Activated CD8-positive, alpha-beta memory T cell treated with anti-CD3 and anti-CD28 coated beads for 1 hour (primary cell): ENCODE measurements around the gene IFIT3.
"Not testable (repeated sequence)": the region's sequence is repeated elsewhere in the genome, so short reads cannot be mapped to it uniquely, and the experiment has no call there.

Experiments
- DNase-seq, 2 donors: peaks; one replicate each; pipeline ENCODE4 v3.0.0-alpha.2; 2020; ENCODE audit warnings: low read depth in 1 of 2; ENCODE audit errors: extremely low read depth in 1 of 2

Gene IFIT3

DNA sequence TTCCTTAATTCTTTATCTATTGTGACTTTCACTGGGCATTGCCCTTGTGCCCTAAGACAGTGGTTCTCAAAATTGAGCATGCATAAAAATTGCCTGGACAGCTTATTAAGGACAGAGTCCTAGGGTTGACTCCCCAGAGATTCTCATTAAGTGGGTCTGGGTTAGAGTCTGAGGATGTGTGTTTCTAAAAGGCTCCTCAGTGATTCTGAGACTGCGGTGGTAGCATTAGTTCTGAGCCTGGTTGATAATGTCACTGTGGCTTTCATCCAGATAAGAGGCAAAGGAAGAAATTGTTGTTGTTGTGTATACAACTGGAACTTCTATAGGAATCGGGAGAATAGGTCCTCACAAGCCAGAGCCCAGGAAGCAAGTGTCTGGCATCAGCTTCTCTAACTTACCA, 24.6 kb upstream of the IFIT3 start:
- DNase-seq: no peak

DNA sequence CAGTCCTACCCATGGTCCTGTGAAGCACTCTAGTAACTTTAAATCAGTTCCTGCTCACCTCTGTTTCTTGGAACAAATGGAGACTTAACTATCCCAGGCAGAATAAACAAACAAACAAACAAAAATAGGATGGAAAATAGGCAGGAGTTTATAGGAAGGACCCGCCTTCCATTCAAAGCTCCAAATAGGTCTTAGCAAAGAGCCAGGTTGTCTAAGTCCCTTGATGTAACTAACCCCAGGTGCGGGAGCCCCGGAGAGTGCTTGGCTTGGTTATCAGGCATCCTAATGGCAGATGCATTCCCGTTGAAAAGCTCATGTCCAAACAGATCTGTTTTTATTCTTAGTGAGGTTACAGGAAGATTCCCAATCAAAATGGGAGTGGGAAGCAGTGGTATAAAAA, 23.8 kb upstream of the IFIT3 start:
- DNase-seq: no peak

DNA sequence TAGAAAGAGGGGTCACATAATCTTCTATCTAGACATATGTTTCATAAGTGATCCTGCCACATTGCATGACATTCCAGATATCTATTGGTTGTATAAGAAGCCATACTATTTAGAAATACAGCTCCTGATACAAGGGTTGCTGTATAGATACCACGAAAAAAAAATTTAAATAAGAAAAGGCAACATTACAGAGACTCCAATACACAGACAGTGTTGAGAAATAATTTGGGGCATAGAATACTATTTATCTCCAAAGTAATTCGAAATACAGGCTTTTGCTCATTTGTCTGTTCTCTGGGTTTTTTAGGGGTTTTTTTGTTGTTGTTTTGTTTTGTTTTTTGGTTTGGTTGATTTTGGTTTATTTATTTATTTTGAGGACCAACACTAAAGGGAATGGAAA, 23.4 kb upstream of the IFIT3 start:
- no peak for DNase-seq

DNA sequence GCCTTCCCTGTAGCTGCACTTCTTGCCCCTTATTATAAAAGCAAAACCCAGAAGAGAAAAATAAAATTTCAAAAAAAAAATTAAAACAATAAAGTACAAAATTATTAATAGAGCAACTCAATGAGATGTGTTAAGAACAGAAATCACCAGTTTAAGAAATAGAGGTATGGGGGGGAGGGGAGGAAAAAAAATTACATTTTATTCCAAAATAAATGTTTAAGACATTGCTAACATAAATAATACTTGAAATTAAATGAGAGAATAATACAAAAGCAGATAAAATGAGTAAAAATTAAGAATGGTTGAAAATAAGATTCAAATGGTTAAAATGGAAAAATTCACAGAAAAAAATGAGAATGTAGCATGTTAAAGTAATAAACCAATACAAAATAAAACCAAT, 22.9 kb upstream of the IFIT3 start:
- no peak for DNase-seq

DNA sequence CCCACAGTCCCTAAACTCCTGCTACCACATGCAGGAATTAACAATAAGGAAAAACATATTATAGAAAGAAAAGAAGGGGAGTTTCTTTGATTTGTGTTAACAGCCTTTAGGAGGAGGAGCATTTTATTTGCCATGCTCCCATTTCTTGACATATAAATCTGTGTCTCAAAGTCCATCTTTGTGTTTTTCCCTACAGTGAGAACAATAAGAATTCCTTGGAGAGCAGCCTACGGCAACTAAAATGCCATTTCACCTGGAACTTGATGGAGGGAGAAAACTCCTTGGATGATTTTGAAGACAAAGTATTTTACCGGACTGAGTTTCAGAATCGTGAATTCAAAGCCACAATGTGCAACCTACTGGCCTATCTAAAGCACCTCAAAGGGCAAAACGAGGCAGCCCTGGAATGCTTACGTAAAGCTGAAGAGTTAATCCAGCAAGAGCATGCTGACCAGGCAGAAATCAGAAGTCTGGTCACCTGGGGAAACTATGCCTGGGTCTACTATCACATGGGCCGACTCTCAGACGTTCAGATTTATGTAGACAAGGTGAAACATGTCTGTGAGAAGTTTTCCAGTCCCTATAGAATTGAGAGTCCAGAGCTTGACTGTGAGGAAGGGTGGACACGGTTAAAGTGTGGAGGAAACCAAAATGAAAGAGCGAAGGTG, 21.9 kb upstream of the IFIT3 start:
- DNase-seq: no peak

DNA sequence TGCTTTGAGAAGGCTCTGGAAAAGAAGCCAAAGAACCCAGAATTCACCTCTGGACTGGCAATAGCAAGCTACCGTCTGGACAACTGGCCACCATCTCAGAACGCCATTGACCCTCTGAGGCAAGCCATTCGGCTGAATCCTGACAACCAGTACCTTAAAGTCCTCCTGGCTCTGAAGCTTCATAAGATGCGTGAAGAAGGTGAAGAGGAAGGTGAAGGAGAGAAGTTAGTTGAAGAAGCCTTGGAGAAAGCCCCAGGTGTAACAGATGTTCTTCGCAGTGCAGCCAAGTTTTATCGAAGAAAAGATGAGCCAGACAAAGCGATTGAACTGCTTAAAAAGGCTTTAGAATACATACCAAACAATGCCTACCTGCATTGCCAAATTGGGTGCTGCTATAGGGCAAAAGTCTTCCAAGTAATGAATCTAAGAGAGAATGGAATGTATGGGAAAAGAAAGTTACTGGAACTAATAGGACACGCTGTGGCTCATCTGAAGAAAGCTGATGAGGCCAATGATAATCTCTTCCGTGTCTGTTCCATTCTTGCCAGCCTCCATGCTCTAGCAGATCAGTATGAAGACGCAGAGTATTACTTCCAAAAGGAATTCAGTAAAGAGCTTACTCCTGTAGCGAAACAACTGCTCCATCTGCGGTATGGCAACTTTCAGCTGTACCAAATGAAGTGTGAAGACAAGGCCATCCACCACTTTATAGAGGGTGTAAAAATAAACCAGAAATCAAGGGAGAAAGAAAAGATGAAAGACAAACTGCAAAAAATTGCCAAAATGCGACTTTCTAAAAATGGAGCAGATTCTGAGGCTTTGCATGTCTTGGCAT, 21.1 kb upstream of the IFIT3 start:
- no peak for DNase-seq

DNA sequence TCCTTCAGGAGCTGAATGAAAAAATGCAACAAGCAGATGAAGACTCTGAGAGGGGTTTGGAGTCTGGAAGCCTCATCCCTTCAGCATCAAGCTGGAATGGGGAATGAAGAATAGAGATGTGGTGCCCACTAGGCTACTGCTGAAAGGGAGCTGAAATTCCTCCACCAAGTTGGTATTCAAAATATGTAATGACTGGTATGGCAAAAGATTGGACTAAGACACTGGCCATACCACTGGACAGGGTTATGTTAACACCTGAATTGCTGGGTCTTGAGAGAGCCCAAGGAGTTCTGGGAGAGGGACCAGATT, 20.6 kb upstream of the IFIT3 start:
- DNase-seq: no peak

DNA sequence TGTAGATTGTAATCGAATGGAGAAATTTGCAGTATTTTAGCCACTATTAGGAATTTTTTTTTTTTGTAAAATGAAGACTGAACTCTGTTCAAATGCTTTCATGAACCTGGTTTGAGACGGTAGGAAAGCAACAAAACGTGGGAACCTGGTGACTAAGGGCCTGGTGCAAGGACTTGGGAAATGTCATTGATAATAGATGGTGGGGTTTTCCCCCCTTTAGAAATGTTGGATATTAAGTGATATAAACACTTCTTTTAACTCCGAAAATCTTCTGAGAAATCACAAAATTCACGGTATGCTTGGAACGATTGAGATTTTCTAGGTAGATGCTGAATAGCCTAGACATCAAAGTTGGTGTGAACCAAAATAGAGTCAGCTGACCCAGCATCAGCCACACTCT, 19.5 kb upstream of the IFIT3 start:
- no peak for DNase-seq

DNA sequence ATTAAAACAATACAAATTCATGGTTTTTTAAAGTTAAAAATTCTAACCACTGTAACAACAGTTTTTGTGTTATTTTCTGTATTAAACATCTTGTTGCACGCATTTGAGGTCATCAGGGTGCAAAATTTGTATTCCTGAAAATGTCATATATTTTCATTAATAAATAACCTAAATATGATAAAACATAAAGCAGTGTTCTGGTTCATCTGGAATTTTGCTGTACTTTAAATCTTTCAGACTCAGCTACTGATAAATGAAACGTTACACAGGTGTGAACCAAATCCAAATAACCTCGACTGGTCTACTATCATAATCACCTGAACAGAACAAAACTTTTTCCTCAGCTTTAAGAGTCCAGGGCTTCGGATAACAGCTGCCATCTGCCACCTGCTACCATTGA, 19.1 kb upstream of the IFIT3 start:
- DNase-seq: no peak

DNA sequence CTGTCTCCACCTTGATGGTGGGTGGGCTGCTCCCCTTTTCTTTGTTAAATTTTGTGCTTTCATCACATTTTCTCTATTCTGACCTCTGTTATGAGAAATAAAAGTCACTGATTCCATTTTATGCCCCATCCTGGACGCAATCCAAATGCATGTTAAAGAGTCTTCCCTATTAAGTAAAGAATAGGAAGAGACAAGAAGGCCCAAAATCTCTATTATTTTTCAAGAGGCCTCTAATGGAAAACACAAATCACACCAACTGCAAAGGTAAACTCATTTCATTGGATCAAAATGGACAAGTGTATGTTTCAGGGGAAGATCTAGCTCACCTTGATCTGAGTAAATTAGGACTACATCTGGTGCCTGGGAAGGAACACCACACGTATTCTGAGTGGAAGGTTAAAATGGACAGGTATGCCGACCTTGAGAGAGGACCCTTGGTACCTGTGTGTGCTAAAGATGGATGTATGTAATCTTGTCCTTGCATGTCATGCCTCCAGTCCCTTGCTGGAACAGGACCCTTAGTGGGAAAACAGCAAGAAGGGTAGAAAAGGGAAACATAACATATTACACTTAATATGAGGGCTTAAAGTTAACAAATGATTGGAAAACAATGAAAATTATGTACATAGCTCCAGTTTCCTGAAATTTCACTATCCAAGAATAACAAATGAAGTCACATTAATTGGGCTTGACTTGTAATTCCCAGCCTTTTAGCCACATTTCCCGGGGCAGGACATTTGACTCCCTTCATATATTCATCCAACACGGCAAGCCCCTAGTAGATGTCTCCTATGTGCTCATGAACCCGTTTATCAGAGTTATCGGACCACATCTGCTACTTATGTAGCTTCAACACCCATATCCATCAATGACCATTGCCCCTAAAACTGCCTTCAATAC, 18.4 kb upstream of the IFIT3 start:
- no peak for DNase-seq

DNA sequence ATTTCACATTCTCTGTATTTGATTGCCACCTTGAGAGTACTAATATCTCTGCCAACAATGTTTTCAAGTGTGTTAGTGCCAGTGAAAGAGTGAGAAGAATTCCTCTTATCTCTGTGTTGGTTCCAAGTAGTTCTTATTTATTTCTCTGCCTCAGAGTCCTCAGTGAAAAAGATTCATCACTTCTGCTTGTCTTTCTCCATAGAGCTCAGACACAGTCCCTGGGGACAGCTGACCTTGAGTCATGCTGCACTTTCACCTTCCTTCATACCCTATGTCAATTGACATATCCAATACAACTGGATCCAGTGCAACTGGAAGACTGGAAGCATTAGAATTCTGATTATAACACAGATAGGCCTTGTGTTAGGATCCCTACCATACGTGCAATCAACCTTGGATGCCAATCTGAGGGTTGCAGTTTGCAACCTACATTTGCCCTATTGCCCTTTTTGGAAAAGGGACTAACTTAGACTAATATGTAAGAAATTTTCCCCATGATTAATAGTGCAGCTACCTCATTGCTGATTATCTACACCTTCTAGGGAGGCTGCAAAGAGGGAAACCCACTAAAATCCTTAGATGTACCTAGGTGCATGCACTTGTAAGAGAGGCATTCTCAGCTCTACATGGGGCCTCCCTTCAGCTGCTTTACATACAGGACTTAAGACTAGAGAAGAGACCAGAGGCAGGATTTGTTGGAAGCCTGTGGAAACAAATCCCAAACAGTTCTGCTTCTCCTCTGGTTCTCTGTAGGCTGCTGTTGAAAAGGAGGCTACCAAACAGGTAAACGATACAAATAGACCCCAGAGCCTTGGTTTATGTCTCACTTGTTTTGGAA, 17.5 kb upstream of the IFIT3 start:
- DNase-seq: no peak

DNA sequence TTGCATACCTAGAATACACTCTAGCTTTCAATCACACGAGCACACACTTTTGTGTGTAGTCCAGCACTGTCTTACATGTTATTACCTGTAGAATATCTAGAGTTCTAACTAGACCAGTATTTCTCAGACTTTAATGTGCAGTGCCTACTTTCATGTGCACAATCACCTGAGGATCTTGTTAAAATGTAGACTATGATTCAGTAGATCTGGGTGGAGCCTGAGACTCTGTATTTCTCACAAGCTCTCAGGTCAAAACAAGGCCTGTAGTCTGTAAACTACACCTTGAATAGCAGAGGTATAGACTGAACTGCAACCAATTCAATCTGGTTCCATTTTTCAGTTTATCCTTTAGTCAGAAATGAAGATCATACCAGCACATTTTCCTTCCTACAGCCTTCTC, 14.8 kb upstream of the IFIT3 start:
- DNase-seq: no peak

DNA sequence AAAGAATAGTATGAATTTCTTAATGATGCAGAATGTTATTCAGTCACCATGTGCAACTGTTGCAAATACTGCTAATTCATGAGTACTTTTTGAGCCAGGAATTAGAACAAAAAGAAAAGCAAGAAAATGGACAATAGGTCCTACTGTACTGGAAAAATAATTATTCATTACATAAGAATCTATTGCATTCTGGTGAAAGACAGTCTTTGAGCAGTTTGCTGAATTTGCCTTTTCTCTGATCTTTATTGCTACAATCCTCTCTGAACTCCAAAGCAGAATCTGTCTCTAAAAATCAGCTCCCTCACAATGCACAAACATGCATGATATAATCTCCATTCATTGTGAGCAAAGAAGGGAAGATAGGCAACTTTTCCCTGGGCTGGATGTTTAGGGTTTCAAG, 13.1 kb upstream of the IFIT3 start:
- DNase-seq: no peak

DNA sequence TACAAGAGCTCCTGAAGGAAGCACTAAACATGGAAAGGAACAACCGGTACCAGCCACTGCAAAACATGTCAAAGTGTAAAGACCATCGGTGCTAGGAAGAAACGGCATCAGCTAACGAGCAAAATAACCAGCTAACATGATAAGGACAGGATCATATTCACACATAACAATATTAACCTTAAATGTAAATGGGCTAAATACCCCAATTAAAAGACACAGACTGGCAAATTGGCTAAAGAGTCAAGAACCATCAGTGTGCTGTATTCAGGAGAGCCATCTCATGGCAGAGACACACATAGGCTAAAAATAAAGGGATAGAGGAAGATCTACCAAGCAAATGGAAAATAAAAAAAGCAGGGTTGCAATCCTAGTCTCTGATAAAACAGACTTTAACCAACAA, 9.8 kb upstream of the IFIT3 start:
- not testable (repeated sequence) for DNase-seq

DNA sequence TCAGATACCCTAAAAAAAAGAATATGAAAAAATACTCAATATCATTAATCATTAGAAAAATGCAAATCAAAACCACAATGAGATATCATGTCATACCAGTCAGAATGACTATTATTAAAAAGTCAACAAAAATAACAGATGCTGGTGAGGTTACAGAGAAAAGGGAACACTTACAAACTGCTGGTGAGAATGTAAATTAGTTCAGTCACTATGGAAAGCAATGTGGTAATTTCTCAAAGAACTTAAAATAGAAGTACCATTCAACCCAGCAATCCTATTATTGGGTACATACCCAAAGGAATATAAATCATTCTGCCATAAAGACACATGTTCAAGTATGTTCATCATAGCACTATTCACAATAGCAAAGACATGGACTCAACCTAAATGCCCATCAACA, 2.7 kb upstream of the IFIT3 start:
- DNase-seq: not testable (repeated sequence)

DNA sequence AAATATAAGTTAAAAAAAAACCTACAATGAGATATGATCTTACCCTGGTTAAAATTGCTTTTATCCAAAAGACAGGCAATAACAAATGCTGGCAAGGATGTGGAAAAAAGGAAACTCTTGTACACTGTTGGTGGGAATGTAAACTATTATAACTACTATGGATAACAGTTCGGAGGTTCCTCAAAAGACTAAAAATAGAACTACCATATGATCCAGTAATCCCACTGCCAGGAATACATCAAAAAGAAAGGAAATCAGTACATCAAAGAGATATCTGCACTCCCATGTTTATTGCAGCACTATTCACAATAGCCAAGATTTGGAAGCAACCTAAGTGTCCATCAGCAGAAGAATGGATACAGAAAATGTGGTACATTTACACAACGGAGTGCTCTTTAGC, 1.9 kb upstream of the IFIT3 start:
- DNase-seq: not testable (repeated sequence)

DNA sequence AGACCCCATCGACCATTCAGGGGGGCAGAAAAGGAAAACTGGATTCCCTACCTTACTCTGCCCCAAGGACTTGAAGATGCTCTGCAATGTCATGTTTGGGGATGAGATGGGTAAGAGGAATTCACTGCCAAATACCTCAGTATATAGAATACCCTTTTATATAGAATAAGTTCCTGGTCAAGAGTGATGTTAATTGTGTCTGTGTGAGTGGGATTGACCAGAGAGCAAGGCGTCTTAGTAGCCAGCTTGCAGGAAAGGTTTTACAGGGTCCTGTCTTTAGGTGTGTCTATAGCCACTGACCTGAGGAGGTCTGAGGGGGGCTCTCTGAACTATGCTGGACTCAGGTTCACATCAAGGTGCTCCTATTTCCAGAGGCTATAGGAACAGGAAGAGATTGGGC, 1.4 kb downstream of the IFIT3 start:
- DNase-seq: no peak

DNA sequence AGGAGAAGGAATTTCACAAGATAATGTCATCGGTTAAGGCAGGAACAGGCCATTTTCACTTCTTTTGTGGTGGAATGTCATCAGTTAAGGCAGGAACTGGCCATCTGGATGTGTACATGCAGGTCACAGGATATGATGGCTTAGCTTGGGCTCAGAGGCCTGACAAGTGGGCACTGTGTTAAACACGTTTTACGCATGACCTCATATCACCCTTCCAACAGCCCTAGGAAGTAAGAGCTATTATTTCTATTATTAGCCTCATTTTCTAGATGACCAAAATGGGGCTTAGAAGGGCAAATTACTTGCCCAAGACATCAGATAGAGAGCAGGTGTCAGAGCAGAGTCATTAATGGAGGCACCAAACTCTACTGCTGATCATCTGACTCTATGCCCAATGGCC, 2.2 kb downstream of the IFIT3 start:
- not testable (repeated sequence) for DNase-seq

DNA sequence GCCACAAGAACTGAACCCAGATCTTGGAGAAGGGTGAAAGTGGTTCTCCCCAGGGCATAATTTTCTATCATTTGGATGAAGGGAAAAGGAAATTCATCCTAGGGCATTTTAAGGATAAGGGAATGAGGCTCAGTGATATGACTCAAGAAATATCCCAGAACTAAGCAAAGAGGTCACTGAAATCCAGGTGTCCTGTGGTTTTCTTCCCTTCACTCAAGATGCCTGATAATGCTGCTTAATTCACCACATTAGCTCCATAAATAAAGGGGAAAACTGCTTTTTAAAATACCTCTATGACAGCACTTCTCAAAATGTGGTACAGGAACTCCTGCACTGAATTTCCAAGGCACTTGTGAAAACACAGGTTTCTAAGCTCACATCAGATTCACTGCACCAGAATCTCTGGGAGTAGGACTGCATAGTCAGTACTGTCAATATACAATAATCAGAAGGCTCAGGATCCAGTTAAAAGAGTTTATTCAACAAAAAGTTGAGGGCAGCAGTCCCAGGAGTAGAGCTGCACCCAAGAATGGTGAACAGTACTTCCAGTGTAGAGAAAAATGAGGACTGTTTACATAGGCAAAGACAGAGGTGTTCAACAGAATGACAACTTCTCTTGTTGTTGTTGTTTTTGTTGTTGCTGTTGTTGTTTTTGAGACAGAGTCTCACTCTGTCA, 2.9 kb downstream of the IFIT3 start:
- DNase-seq: no peak

DNA sequence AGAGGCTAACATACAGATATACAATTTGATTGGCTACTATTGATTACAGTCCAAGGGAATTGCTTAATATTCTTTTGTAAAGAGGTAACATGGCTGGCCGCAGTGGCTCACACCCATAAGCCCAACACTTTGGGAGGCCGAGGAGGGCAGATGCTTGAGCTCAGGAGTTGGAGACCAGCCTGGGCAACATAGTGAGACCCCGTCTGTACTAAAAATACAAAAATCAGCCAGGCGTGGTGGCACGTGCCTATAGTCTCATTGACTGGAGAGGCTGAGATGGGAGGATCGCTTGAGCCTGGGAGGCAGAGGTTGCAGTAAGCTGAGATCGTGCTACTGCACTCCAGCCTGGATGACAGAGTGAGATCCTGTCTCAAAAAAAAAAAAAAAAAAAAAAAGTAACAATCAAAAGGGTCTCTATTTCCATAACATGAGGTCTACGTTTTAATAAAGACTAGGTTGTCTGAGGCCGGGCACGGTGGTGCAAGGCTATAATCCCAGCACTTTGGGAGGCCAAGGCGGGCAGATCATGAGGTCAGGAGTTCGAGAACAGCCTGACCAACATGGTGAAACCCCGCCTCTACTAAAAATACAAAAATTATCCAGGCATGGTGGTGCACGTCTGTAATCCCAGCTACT, 3.8 kb downstream of the IFIT3 start:
- DNase-seq: not testable (repeated sequence)
